ENCODE data around the gene CFAP65.

Gene CFAP65

GRCh38 chr2:218992703-218993344 is 48.5 kb downstream of the CFAP65 start:
- no peak for DNase-seq (ENCODE audit: low read depth in 2 of 2)

GRCh38 chr2:218992196-218992595 is 49.1 kb downstream of the CFAP65 start:
- DNase-seq (ENCODE audit: low read depth in 2 of 2), result no peak

GRCh38 chr2:218991674-218992168 is 49.6 kb downstream of the CFAP65 start:
- no peak for DNase-seq (ENCODE audit: low read depth in 2 of 2)

GRCh38 chr2:218990612-218991011 is 50.7 kb downstream of the CFAP65 start:
- no peak for DNase-seq (ENCODE audit: low read depth in 2 of 2)

GRCh38 chr2:218990052-218990451 is 51.3 kb downstream of the CFAP65 start:
- DNase-seq (ENCODE audit: low read depth in 2 of 2), result no peak

GRCh38 chr2:218988650-218989049 is 52.7 kb downstream of the CFAP65 start:
- no peak for DNase-seq (ENCODE audit: low read depth in 2 of 2)

GRCh38 chr2:218988164-218988563 is 53.2 kb downstream of the CFAP65 start:
- DNase-seq (ENCODE audit: low read depth in 2 of 2), result no peak

GRCh38 chr2:218986148-218986761 is 55.1 kb downstream of the CFAP65 start:
- DNase-seq (ENCODE audit: low read depth in 2 of 2), result no peak

- DNase-seq (ENCODE audit: low read depth in 2 of 2), result no peak
Measured at GRCh38 chr2:218985325-218986091, 55.8 kb downstream of the CFAP65 start.

GRCh38 chr2:218985021-218985324 is 56.3 kb downstream of the CFAP65 start, which contains the start of gene FEV:
Gene FEV (minus strand): TSS chr2:218985184. CDS start chr2:218985075, 109 bp downstream.
- DNase-seq (ENCODE audit: low read depth in 2 of 2), result no peak

GRCh38 chr2:218984239-218985020 is 56.9 kb downstream of the CFAP65 start:
- DNase-seq (ENCODE audit: low read depth in 2 of 2), result no peak

- no peak for DNase-seq (ENCODE audit: low read depth in 2 of 2)
Measured at GRCh38 chr2:218983934-218984238, 57.4 kb downstream of the CFAP65 start.

GRCh38 chr2:218983263-218983933 is 57.9 kb downstream of the CFAP65 start:
- no peak for DNase-seq (ENCODE audit: low read depth in 2 of 2)

GRCh38 chr2:218982586-218983262 is 58.6 kb downstream of the CFAP65 start:
- DNase-seq (ENCODE audit: low read depth in 2 of 2), result no peak

GRCh38 chr2:218981881-218982585 is 59.3 kb downstream of the CFAP65 start:
- no peak for DNase-seq (ENCODE audit: low read depth in 2 of 2)

GRCh38 chr2:218981390-218981880 is 59.9 kb downstream of the CFAP65 start:
- DNase-seq (ENCODE audit: low read depth in 2 of 2), result no peak

- no peak for DNase-seq (ENCODE audit: low read depth in 2 of 2)
Measured at GRCh38 chr2:218980735-218981389, 60.5 kb downstream of the CFAP65 start.

- peak; percentile 72 to 82 for DNase-seq (ENCODE audit: low read depth in 2 of 2)
Measured at GRCh38 chr2:218979846-218980734, 61.2 kb downstream of the CFAP65 start.
